8988T (cell line): Measurements from ENCODE around the gene LILRB3.
"Not testable (repeated sequence)": the region's sequence is repeated elsewhere in the genome, so short reads cannot be mapped to it uniquely, and the experiment has no call there.

Source experiments
- DNase-seq: peaks from one replicate; pipeline ENCODE4 v3.0.0; 2011

The LILRB3 gene

GRCh38 chr19:54242234-54242633, 19.4 kb upstream of the LILRB3 start:
- not testable (repeated sequence) for DNase-seq

GRCh38 chr19:54240372-54241336, 17.8 kb upstream of the LILRB3 start:
- DNase-seq: not testable (repeated sequence)

GRCh38 chr19:54239491-54240371, 16.9 kb upstream of the LILRB3 start:
- not testable (repeated sequence) for DNase-seq

GRCh38 chr19:54233941-54234340, 11.1 kb upstream of the LILRB3 start:
- no peak for DNase-seq

- DNase-seq: no peak
Observed at GRCh38 chr19:54231077-54231931, 8.5 kb upstream of the LILRB3 start.

GRCh38 chr19:54230031-54230430, 7.2 kb upstream of the LILRB3 start:
- DNase-seq: no peak

- DNase-seq: no peak
Observed at GRCh38 chr19:54229146-54229545, 6.3 kb upstream of the LILRB3 start.

- not testable (repeated sequence) for DNase-seq
Observed at GRCh38 chr19:54224619-54225018, 1.8 kb upstream of the LILRB3 start.

- not testable (repeated sequence) for DNase-seq
Observed at GRCh38 chr19:54223937-54224281, 1.1 kb upstream of the LILRB3 start.

- DNase-seq: not testable (repeated sequence)
Observed at GRCh38 chr19:54223277-54223936, 600 bp upstream of the LILRB3 start.

GRCh38 chr19:54221947-54222346, 860 bp downstream of the LILRB3 start:
- not testable (repeated sequence) for DNase-seq

- DNase-seq: not testable (repeated sequence)
Observed at GRCh38 chr19:54219702-54220101, 3.1 kb downstream of the LILRB3 start.

- DNase-seq: no peak
Observed at GRCh38 chr19:54218960-54219661, 3.7 kb downstream of the LILRB3 start.

- no peak for DNase-seq
Observed at GRCh38 chr19:54218259-54218658, 4.5 kb downstream of the LILRB3 start.

GRCh38 chr19:54217517-54218247, 5.1 kb downstream of the LILRB3 start:
- not testable (repeated sequence) for DNase-seq

- no peak for DNase-seq
Observed at GRCh38 chr19:54216869-54217268, 5.9 kb downstream of the LILRB3 start.

GRCh38 chr19:54214734-54215133, 8.1 kb downstream of the LILRB3 start:
- not testable (repeated sequence) for DNase-seq

GRCh38 chr19:54214217-54214616, 8.6 kb downstream of the LILRB3 start:
- DNase-seq: not testable (repeated sequence)

- DNase-seq: no peak
Observed at GRCh38 chr19:54211235-54211634, 11.6 kb downstream of the LILRB3 start.

- no peak for DNase-seq
Observed at GRCh38 chr19:54209811-54210494, 12.9 kb downstream of the LILRB3 start.
